GM23248 (cell line): ENCODE measurements around the gene ATP6V1C2. TPM values are rescaled to one million over a fixed set of nuclear protein-coding genes. Genes with fewer than 3 reads are reported as not detected.

Experiments used
- DNase-seq: peaks from one replicate; pipeline ENCODE4 v3.0.0-alpha.2; 2015
- H2AFZ ChIP-seq: fragments of 200-600 bp; sonication (generic); 2 replicates; pipeline ENCODE4 v1.6.1; 2016; ENCODE audit warnings: antibody characterized with exemption
- H3F3A ChIP-seq: fragments of 200-600 bp; sonication (generic); 2 replicates; pipeline ENCODE4 v1.6.1; 2016; ENCODE audit warnings: mild to moderate bottlenecking, antibody characterized with exemption, mixed run types; ENCODE audit not compliant: insufficient read depth
- H3K27ac ChIP-seq: fragments of 200-600 bp; sonication (generic); 2 replicates; pipeline ENCODE4 v1.5.1; 2016; ENCODE audit warnings: mild to moderate bottlenecking
- H3K27me3 ChIP-seq: fragments of 200-600 bp; sonication (generic); replicated peaks from 2 replicates; pipeline ENCODE4 v1.6.1; 2016; ENCODE audit warnings: mild to moderate bottlenecking; ENCODE audit not compliant: insufficient read depth
- H3K36me3 ChIP-seq: fragments of 200-600 bp; sonication (generic); 2 replicates; pipeline ENCODE4 v1.6.1; 2016; ENCODE audit warnings: low read depth, mild to moderate bottlenecking
- H3K4me1 ChIP-seq: fragments of 200-600 bp; sonication (generic); 2 replicates; pipeline ENCODE4 v1.6.1; 2016; ENCODE audit warnings: mild to moderate bottlenecking; ENCODE audit not compliant: insufficient read depth
- H3K4me2 ChIP-seq: fragments of 200-600 bp; sonication (generic); one replicate; pipeline ENCODE4 v1.6.1; 2016; ENCODE audit warnings: mild to moderate bottlenecking; ENCODE audit not compliant: unreplicated experiment
- H3K4me3 ChIP-seq: fragments of 200-600 bp; sonication (generic); 2 replicates; pipeline ENCODE4 v1.5.1; 2016; ENCODE audit warnings: mild to moderate bottlenecking
- H3K79me2 ChIP-seq: fragments of 200-600 bp; sonication (generic); 2 replicates; pipeline ENCODE4 v1.6.1; 2016; ENCODE audit warnings: mild to moderate bottlenecking; ENCODE audit not compliant: insufficient read depth
- H3K9ac ChIP-seq: fragments of 200-600 bp; sonication (generic); 2 replicates; pipeline ENCODE4 v1.6.1; 2016; ENCODE audit warnings: mild to moderate bottlenecking
- H3K9me2 ChIP-seq: fragments of 200-600 bp; sonication (generic); 2 replicates; pipeline ENCODE4 v1.6.1; 2016; ENCODE audit warnings: mixed run types, mild to moderate bottlenecking, moderate library complexity; ENCODE audit not compliant: insufficient read depth
- H3K9me3 ChIP-seq: fragments of 200-600 bp; sonication (generic); one replicate; pipeline ENCODE4 v1.6.1; 2017; ENCODE audit warnings: low read depth
- H4K20me1 ChIP-seq: fragments of 200-600 bp; sonication (generic); 2 replicates; pipeline ENCODE4 v1.6.0; 2016; ENCODE audit not compliant: insufficient read depth
- EZH2 ChIP-seq: fragments of 200-600 bp; sonication (generic); IDR thresholded peaks from 2 replicates; pipeline ENCODE4 v1.6.1; 2018; ENCODE audit warnings: antibody characterized with exemption, mild to moderate bottlenecking; ENCODE audit not compliant: insufficient read depth, poor library complexity, severe bottlenecking
- EZH2phosphoT487 ChIP-seq: fragments of 200-600 bp; sonication (generic); IDR thresholded peaks from 2 replicates; pipeline ENCODE4 v1.6.1; 2018; ENCODE audit warnings: antibody characterized with exemption, moderate library complexity, mild to moderate bottlenecking, low read depth; ENCODE audit not compliant: insufficient read depth
- WGBS, 2 experiments: methylation state at CpG; one replicate each; pipeline ENCODE4 v1.1.6; 2015 to 2017; ENCODE audit warnings: low lambda C conversion rate in 2 of 2, low coverage in 1 of 2; ENCODE audit errors: missing lambda C conversion rate in 2 of 2; 5-methylcytosine and 5-hydroxymethylcytosine counted together
- in situ Hi-C: fragments of 300-500 bp; cut with MboI; formaldehyde crosslinking; loops from 2 replicates; pipeline ENCODE4 v1.15.0; 2020
- polyA plus RNA-seq: library from polyadenylated mRNA; unstranded; fragments of >200 nt; fragmentation: Nextera tagmentation; extraction: Ambion mirVana; gene quantifications from 2 replicates; pipeline ENCODE4 v1.2.1, GENCODE V29; 2016
- total RNA-seq: library from RNA; depleted of rRNA; stranded (reverse); fragments of >200 nt; shearing (Covaris generic); gene quantifications from 2 replicates; pipeline ENCODE4 v1.2.3, GENCODE V29; 2014

Gene ATP6V1C2
- total and polyA plus RNA-seq, 2 experiments from 2014 or later = 0.53 TPM; not detected in 1

- H3K9me2 ChIP-seq = no peaks in the 10 kb centered on the region
- no peak overlapping the region for H3K9ac ChIP-seq
- H2AFZ ChIP-seq = no peak overlapping the region
- H3K36me3 ChIP-seq = 0 out of 2 replicates have a peak, but pooled peaks cover 5% of the 10 kb centered on the region
- H3K9me3 ChIP-seq = no peaks in the 10 kb centered on the region
- H3K79me2 ChIP-seq = no peaks in the 10 kb centered on the region
- H3K4me1 ChIP-seq = no peaks in the 10 kb centered on the region
- H3F3A ChIP-seq = no peaks in the 10 kb centered on the region
- TF ChIP-seq EZH2 (no peak), EZH2phosphoT487 (no peak)
- 77 to 82% methylated on average over 23 to 27 of the region's 27 CpGs for WGBS, 2 experiments
- H3K27me3 ChIP-seq = no peaks in the 10 kb centered on the region
- no peaks in the 10 kb centered on the region for H4K20me1 ChIP-seq
- no peak for DNase-seq
- H3K4me3 ChIP-seq = no peak overlapping the region
- no peak overlapping the region for H3K4me2 ChIP-seq
- in situ Hi-C loops = no loop called here
- H3K27ac ChIP-seq = no peak overlapping the region
Observed at GRCh38 chr2:10776231-10776977, 55.0 kb downstream of the ATP6V1C2 start.

- Histone ChIP-seq H2AFZ (no peak overlapping the region), H3K9ac (no peak overlapping the region), H3K9me2 (no peaks in the 10 kb centered on the region), H4K20me1 (no peaks in the 10 kb centered on the region), H3K9me3 (no peaks in the 10 kb centered on the region), H3K27me3 (no peaks in the 10 kb centered on the region), H3K36me3 (0 out of 2 replicates have a peak, but pooled peaks cover 10% of the 10 kb centered on the region), H3K4me2 (no peak overlapping the region), H3K27ac (no peak overlapping the region), H3F3A (no peaks in the 10 kb centered on the region), H3K4me3 (no peak overlapping the region), H3K4me1 (no peaks in the 10 kb centered on the region), H3K79me2 (no peaks in the 10 kb centered on the region)
- no peak for DNase-seq
- WGBS, 2 experiments = 90 to 92% methylated on average over 25 to 26 of the region's 26 CpGs
- in situ Hi-C loops = no loop called here
- TF ChIP-seq EZH2phosphoT487 = no peak
- no peak for TF ChIP-seq EZH2
Observed at GRCh38 chr2:10777111-10777841, 55.8 kb downstream of the ATP6V1C2 start.

GRCh38 chr2:10777842-10778723 is 56.7 kb downstream of the ATP6V1C2 start:
- Histone ChIP-seq H3K4me2 (no peak overlapping the region), H3K4me1 (no peaks in the 10 kb centered on the region), H3K4me3 (no peak overlapping the region), H4K20me1 (no peaks in the 10 kb centered on the region), H3K9me2 (no peaks in the 10 kb centered on the region), H3K79me2 (no peaks in the 10 kb centered on the region), H3K9ac (no peak overlapping the region), H3F3A (no peaks in the 10 kb centered on the region), H3K27ac (no peak overlapping the region), H3K9me3 (no peaks in the 10 kb centered on the region), H2AFZ (no peak overlapping the region), H3K27me3 (no peaks in the 10 kb centered on the region), H3K36me3 (0 out of 2 replicates have a peak, but pooled peaks cover 16% of the 10 kb centered on the region)
- in situ Hi-C loops = no loop called here
- TF ChIP-seq EZH2phosphoT487 (no peak), EZH2 (no peak)
- WGBS, 2 experiments = 87 to 88% methylated on average over 26 to 27 of the region's 27 CpGs
- no peak for DNase-seq

- no peaks in the 10 kb centered on the region for H3K9me2 ChIP-seq
- H3K27ac ChIP-seq = no peak overlapping the region
- no peaks in the 10 kb centered on the region for H3K27me3 ChIP-seq
- no peaks in the 10 kb centered on the region for H3K9me3 ChIP-seq
- H3K9ac ChIP-seq = no peak overlapping the region
- no peak for DNase-seq
- no peaks in the 10 kb centered on the region for H3K79me2 ChIP-seq
- WGBS, 2 experiments = 85 to 87% methylated on average over 11 to 12 of the region's 12 CpGs
- no peak for TF ChIP-seq EZH2phosphoT487
- no peak for TF ChIP-seq EZH2
- H4K20me1 ChIP-seq = no peaks in the 10 kb centered on the region
- H3K4me3 ChIP-seq = no peak overlapping the region
- in situ Hi-C loops = no loop called here
- no peaks in the 10 kb centered on the region for H3F3A ChIP-seq
- no peaks in the 10 kb centered on the region for H3K4me1 ChIP-seq
- no peak overlapping the region for H2AFZ ChIP-seq
- no peak overlapping the region for H3K4me2 ChIP-seq
- peaks cover 20% of the 10 kb centered on the region; the same call in 1 of the 2 replicates for H3K36me3 ChIP-seq
Observed at GRCh38 chr2:10778724-10779115, 57.3 kb downstream of the ATP6V1C2 start.
